MM.1S (cell line): ENCODE measurements around the gene PRIM1.

Experiments
- DNase-seq: peaks from one replicate; pipeline ENCODE4 v3.0.0-alpha.2; 2015
- H2AFZ ChIP-seq: fragments of 300-600 bp; sonication (generic); 2 replicates; pipeline ENCODE4 v1.6.0; 2016; ENCODE audit warnings: antibody characterized with exemption, low read length
- H3F3A ChIP-seq: fragments of 300-600 bp; sonication (generic); 2 replicates; pipeline ENCODE4 v1.6.1; 2016; ENCODE audit warnings: mild to moderate bottlenecking, antibody characterized with exemption, low read length, moderate library complexity, mixed read lengths; ENCODE audit not compliant: insufficient read depth
- H3K27ac ChIP-seq: fragments of 300-600 bp; sonication (generic); 2 replicates; pipeline ENCODE4 v1.5.1; 2016; ENCODE audit warnings: mild to moderate bottlenecking, low read length
- H3K27me3 ChIP-seq: fragments of 300-600 bp; sonication (generic); replicated peaks from 2 replicates; pipeline ENCODE4 v1.6.0; 2016; ENCODE audit warnings: low read length; ENCODE audit not compliant: insufficient read depth
- H3K36me3 ChIP-seq: fragments of 300-600 bp; sonication (generic); replicated peaks from 2 replicates; pipeline ENCODE4 v1.6.1; 2016; ENCODE audit warnings: mild to moderate bottlenecking, low read length, mixed read lengths; ENCODE audit not compliant: insufficient read depth
- H3K4me1 ChIP-seq: fragments of 300-600 bp; sonication (generic); 2 replicates; pipeline ENCODE4 v1.6.1; 2016; ENCODE audit warnings: low read length, mixed read lengths
- H3K4me2 ChIP-seq: fragments of 300-600 bp; sonication (generic); 2 replicates; pipeline ENCODE4 v1.6.0; 2016; ENCODE audit warnings: low read depth, low read length
- H3K4me3 ChIP-seq: fragments of 300-600 bp; sonication (generic); 2 replicates; pipeline ENCODE4 v1.5.1; 2016; ENCODE audit warnings: low read length, mixed read lengths
- H3K79me2 ChIP-seq: fragments of 300-600 bp; sonication (generic); 2 replicates; pipeline ENCODE4 v1.6.1; 2016; ENCODE audit warnings: mixed run types, low read length, mixed read lengths
- H3K9ac ChIP-seq: fragments of 300-600 bp; sonication (generic); 2 replicates; pipeline ENCODE4 v1.6.1; 2016; ENCODE audit warnings: low read length, mixed read lengths
- H3K9me2 ChIP-seq: fragments of 300-600 bp; sonication (generic); replicated peaks from 2 replicates; pipeline ENCODE4 v1.6.1; 2016; ENCODE audit warnings: mild to moderate bottlenecking, low read length, mixed read lengths; ENCODE audit not compliant: insufficient read depth
- H3K9me3 ChIP-seq: fragments of 300-600 bp; sonication (generic); replicated peaks from 2 replicates; pipeline ENCODE4 v1.6.1; 2016; ENCODE audit warnings: mild to moderate bottlenecking, low read length, mixed read lengths; ENCODE audit not compliant: insufficient read depth
- H4K20me1 ChIP-seq: fragments of 300-600 bp; sonication (generic); 2 replicates; pipeline ENCODE4 v1.6.1; 2016; ENCODE audit warnings: mild to moderate bottlenecking, low read length, moderate library complexity, mixed read lengths; ENCODE audit not compliant: insufficient read depth
- CTCF ChIP-seq: fragments of 300-600 bp; sonication (generic); IDR thresholded peaks from 2 replicates; pipeline ENCODE4 v1.5.1; 2016; ENCODE audit warnings: antibody characterized with exemption, low read length, mixed read lengths
- EZH2 ChIP-seq: fragments of 300-600 bp; sonication (generic); optimal IDR thresholded peaks from 2 replicates; pipeline ENCODE3; 2017; ENCODE audit warnings: low read depth, mild to moderate bottlenecking, antibody characterized with exemption, low read length, mixed read lengths
- EZH2phosphoT487 ChIP-seq: fragments of 300-600 bp; sonication (generic); IDR thresholded peaks from 2 replicates; pipeline ENCODE4 v1.6.1; 2018; ENCODE audit warnings: antibody characterized with exemption, low read length

PRIM1 gene

DNA sequence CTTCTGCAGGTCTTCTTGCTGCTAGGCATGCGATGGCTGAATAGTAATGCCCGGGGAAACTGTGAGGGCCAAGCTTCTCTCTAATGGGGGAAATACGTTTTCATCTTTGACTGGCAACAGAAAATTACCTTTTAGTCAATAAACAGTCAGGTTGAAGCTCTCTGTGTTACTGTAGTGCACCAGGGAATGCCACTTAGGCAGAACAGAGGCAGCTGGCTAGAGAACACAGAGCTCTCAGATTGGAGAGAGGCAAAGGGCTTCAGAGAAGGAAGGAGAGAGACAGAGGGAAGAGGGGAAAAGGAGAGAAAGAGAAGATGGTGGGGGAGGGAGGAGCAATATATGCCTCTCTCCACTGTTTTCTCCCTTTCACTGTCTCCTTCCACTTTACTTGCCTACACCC, 17.7 kb upstream of the PRIM1 start:
- H3K27ac ChIP-seq: no peak overlapping the region
- H3K9ac ChIP-seq: no peak overlapping the region
- H3K4me2 ChIP-seq: no peak overlapping the region
- no peaks in the 10 kb centered on the region for H3K27me3 ChIP-seq
- no peak for DNase-seq
- no peaks in the 10 kb centered on the region for H3K9me3 ChIP-seq
- H3K79me2 ChIP-seq: no peaks in the 10 kb centered on the region
- TF ChIP-seq EZH2: no peak
- no peak for TF ChIP-seq CTCF
- no peak for TF ChIP-seq EZH2phosphoT487
- H3F3A ChIP-seq: no peaks in the 10 kb centered on the region
- no peak overlapping the region for H3K4me3 ChIP-seq
- H4K20me1 ChIP-seq: no peaks in the 10 kb centered on the region
- H3K4me1 ChIP-seq: no peaks in the 10 kb centered on the region
- no peaks in the 10 kb centered on the region for H3K9me2 ChIP-seq
- H3K36me3 ChIP-seq: no peaks in the 10 kb centered on the region
- no peak overlapping the region for H2AFZ ChIP-seq

DNA sequence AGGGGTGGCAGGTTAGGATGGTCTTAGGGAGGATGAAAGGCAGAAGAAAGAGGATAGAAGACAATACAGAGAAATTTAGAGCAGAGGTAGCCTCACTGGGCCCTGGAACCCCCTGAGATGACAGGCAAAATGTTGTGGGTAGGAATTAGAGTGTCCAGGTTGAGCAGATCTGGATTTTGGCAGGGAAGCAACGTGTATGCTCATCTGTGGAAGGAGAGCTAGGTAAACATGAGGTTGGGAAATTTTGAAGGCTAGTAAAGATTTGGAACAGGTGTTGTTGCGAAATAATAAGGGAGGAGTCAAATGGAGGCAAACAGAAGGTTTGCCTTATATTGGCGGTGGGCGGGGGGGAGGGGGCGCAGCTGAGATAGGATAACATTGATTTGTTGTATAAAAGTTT, 16.3 kb upstream of the PRIM1 start:
- Histone ChIP-seq H3K27me3 (no peaks in the 10 kb centered on the region), H3K9me3 (no peaks in the 10 kb centered on the region), H3K4me2 (no peak overlapping the region), H3K9me2 (no peaks in the 10 kb centered on the region), H3K4me1 (no peaks in the 10 kb centered on the region), H2AFZ (no peak overlapping the region), H3K9ac (no peak overlapping the region), H3K36me3 (no peaks in the 10 kb centered on the region), H3F3A (no peaks in the 10 kb centered on the region), H3K27ac (no peak overlapping the region), H4K20me1 (no peaks in the 10 kb centered on the region), H3K4me3 (no peak overlapping the region), H3K79me2 (no peaks in the 10 kb centered on the region)
- no peak for TF ChIP-seq CTCF
- no peak for TF ChIP-seq EZH2
- no peak for TF ChIP-seq EZH2phosphoT487
- no peak for DNase-seq

DNA sequence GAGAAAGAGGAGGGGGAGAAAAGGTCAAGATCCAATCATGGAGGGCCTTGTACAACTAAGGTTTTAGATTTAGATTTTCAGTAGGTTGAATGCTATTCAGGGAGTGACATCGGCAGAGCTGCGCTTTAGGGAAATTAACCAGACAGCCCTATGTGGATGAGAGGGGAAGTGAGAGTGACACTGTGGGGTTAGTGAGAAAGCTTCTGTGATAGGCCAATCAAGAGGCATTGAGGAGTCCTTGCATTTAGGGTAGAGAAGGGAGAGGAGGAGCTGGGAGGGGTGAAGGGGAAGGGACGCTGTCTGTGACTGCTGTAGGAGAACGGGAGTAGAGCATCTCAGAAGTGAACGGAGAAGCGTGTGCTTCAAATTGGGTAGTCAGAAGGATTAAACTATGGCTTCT, 14.4 kb upstream of the PRIM1 start:
- Histone ChIP-seq H3F3A (no peaks in the 10 kb centered on the region), H3K79me2 (no peaks in the 10 kb centered on the region), H3K27ac (no peak overlapping the region), H3K4me2 (no peak overlapping the region), H2AFZ (no peak overlapping the region), H3K4me3 (no peak overlapping the region), H3K36me3 (no peaks in the 10 kb centered on the region), H3K27me3 (no peaks in the 10 kb centered on the region), H3K9ac (no peak overlapping the region), H3K9me2 (no peaks in the 10 kb centered on the region), H3K4me1 (no peaks in the 10 kb centered on the region), H3K9me3 (no peaks in the 10 kb centered on the region), H4K20me1 (no peaks in the 10 kb centered on the region)
- DNase-seq: no peak
- TF ChIP-seq EZH2: no peak
- no peak for TF ChIP-seq CTCF
- TF ChIP-seq EZH2phosphoT487: no peak
